ENCODE results near the gene VPS4B.
"Not testable (repeated sequence)": the region's sequence is repeated elsewhere in the genome, so short reads cannot be mapped to it uniquely, and the experiment has no call there.

The VPS4B gene

DNA sequence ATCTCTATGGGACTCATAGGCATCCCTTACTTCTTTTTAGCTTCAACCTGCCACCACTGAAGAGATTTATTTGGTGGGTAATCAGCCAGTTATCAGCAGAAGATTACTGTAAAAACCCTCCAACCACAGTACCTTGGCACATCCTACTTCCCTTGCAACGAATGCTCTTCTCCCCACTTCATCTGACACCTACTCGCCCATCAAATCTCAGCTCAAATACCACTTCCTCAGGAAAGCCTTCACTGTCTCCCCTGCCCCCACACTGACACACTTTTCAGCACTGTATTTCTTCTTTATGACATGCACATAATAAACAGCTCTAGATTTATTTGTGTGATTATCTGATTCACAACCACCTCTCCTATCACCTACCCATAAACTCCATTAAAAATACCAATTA is 58.3 kb downstream of the VPS4B start:
- TF ChIP-seq, protein P1, sequence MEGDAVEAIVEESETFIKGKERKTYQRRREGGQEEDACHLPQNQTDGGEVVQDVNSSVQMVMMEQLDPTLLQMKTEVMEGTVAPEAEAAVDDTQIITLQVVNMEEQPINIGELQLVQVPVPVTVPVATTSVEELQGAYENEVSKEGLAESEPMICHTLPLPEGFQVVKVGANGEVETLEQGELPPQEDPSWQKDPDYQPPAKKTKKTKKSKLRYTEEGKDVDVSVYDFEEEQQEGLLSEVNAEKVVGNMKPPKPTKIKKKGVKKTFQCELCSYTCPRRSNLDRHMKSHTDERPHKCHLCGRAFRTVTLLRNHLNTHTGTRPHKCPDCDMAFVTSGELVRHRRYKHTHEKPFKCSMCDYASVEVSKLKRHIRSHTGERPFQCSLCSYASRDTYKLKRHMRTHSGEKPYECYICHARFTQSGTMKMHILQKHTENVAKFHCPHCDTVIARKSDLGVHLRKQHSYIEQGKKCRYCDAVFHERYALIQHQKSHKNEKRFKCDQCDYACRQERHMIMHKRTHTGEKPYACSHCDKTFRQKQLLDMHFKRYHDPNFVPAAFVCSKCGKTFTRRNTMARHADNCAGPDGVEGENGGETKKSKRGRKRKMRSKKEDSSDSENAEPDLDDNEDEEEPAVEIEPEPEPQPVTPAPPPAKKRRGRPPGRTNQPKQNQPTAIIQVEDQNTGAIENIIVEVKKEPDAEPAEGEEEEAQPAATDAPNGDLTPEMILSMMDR (conservative IDR thresholded peaks at IDR 0.05): no peak
- TF ChIP-seq ZFX (IDR thresholded peaks at IDR 0.05): no peak
- H3K27ac ChIP-seq: no peak overlapping the region

DNA sequence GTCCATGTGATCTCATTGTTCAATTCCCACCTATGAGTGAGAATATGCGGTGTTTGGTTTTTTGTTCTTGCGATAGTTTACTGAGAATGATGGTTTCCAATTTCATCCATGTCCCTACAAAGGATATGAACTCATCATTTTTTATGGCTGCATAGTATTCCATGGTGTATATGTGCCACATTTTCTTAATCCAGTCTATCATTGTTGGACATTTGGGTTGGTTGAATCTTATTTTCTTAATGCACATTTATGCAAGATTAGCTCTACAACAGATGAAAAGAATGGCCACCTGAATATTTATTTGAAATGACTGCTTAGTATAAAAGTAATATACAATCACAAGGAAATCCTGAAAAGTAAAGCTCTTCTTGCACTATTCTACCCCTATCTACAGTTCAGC is 58.9 kb downstream of the VPS4B start:
- not testable (repeated sequence) for H3K27ac ChIP-seq

DNA sequence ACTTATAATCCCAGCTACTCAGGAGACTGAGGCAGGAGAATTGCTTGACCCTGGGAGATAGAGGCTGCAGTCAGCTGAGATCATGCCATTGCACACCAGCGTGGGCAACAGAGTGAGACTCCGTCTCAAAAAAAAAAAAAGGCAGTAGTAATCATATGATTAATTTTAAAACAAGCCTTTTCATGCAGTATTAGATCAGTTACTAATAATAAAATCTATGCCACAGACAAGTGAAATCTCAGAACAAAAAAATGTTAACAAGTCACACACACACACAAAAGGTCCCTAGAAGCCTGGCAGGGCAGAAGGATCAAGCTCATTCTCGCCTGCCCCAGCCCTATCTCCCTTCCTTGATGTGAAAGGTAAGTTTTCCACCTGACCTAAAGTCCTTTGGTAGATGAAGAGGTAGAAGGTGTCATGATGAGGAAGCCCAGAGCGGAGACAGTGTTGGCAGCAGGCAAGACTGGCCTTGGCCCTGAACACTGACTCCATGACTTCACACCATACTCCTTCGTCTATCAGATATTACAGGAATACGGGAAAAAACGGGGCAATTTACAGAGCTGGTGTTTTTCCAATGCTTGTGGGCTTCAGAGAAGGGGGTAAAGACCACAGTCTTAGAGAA is 65.9 kb downstream of the VPS4B start:
- TF ChIP-seq ZFX (IDR thresholded peaks at IDR 0.05): no peak
- TF ChIP-seq, protein P1 (conservative IDR thresholded peaks at IDR 0.05): no peak
- H3K27ac ChIP-seq: no peak overlapping the region

DNA sequence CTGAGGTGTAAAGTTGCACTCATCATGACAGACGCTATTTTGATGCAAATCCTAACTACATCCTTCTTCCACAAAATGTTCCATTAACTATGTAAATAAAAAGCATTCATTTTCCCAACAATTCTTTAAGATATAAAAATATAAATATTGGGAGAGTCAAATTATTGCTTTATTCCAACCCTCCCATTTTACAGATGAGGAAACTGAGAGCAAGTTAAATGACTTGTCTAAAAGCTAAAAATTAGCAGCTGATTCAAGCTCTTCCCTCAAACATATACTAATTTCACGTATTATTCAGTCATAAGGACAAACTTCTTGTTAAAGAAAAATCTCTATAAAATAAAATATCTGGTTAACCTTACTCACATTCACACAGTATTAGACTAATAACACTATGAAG is 72.0 kb downstream of the VPS4B start:
- H3K27ac ChIP-seq: no peak overlapping the region
- TF ChIP-seq, protein P1 (conservative IDR thresholded peaks at IDR 0.05): no peak
- no peak for TF ChIP-seq ZFX (IDR thresholded peaks at IDR 0.05)

DNA sequence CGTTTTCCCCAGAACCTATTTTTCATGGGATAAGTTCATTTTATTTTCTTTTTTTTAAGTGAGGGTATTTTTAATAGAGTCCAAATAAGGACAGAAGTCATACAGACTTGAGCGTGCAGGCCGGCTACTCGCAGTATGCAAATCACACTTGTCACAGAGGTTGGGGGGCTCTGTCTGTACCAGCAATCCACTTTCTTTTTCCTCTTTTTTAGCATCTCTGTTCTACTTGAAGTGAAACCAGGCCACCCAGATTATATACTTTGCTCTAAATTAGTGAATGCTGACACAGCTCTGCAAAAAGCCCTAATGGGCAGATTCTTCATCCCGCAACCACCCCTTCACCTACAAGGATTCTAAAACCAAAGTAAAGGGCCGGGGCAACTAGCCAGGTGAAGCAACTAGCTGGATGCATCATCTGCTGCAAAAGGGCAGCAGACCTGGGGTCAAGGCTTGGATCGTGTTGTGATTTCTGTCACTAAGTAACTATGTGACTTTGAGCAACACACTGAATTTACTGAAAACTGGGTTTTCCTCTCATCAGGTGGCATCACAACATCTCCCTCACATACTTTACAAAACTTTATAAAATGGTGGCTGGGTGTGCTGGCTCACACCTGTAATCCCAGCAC is 73.7 kb downstream of the VPS4B start:
- TF ChIP-seq, protein P1 (conservative IDR thresholded peaks at IDR 0.05): no peak
- no peak for TF ChIP-seq ZFX (IDR thresholded peaks at IDR 0.05)
- no peak overlapping the region for H3K27ac ChIP-seq

DNA sequence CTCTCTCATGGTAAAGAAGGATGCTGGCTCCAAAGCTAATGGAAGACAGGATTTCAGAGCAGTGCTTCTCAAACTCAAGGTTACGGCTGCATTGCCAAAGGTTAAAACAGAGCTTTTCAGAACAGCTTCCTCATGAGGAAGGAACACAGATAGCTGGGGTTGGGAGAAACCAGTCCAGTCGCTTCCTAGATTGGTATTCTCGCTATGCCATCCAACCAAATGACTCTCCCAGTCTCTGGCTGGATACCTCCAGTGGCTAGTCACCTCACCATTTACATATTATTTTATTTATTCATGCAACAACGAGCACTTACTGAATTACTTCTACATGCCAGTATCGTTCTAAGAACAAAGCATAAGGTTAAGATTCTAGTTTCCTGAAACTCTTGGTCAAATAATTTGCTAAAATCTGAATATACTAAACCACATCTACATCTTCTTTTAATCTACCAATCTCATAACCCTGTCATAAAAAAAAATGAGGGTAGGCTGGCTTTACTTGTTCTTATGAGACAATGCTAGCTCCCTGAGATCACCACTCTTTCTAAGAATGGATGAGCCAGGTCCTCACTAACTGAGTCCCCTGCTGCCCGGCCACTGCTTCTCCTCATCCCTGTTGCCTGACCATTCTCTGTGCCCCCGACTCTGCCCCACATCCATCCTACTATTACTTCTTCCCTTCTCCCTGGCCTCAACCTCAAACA is 75.6 kb downstream of the VPS4B start:
- H3K27ac ChIP-seq: no peak overlapping the region
- TF ChIP-seq ZFX (IDR thresholded peaks at IDR 0.05): no peak
- TF ChIP-seq, protein P1 (conservative IDR thresholded peaks at IDR 0.05): no peak

DNA sequence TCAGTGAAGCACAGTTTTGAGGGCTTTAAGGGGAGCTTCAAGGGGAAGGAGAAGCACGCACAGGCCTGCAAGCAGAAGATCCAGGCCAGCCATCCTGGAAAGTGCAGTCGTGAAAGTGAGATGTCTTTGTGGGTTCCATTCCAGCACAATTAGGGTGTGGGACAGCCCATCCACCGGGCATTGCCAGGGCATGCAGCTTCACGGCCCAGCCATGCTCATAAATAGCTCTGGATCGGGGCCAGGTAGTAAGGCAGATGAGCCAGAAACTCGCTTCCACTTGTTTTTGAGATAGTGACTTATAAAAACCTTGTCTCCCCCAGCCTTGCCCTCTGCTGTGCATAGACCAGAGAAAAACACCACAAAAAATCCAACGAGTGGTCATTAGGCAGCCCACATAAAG is 76.2 kb downstream of the VPS4B start:
- TF ChIP-seq, protein P1 (conservative IDR thresholded peaks at IDR 0.05): no peak
- TF ChIP-seq ZFX (IDR thresholded peaks at IDR 0.05): no peak
- no peak overlapping the region for H3K27ac ChIP-seq
